Liver (tissue), 9 donors: ENCODE results near the gene KCNJ11. TPM values are rescaled to one million over a fixed set of nuclear protein-coding genes. Genes with fewer than 3 reads are reported as not detected.

Experiments used
- DNase-seq: peaks from one replicate; pipeline ENCODE4 v3.0.0-alpha.2; 2017; ENCODE audit warnings: low spot score
- H3K27ac ChIP-seq, 2 donors: one replicate each; pipeline ENCODE4 v1.7.0; 2013; ENCODE audit warnings: inconsistent platforms in 2 of 2, low read length in 2 of 2, control low read depth in 1 of 2, low read depth in 1 of 2, mild to moderate bottlenecking in 1 of 2
- H3K27me3 ChIP-seq, 4 donors: one replicate each; pipeline versions ENCODE4 v1.6.1 to v1.7.0; 2013; ENCODE audit warnings: low read length in 3 of 4, inconsistent platforms in 1 of 4, mild to moderate bottlenecking in 1 of 4, moderate library complexity in 1 of 4; ENCODE audit not compliant: control insufficient read depth in 4 of 4, insufficient read depth in 4 of 4
- H3K36me3 ChIP-seq, 4 donors: one replicate each; pipeline versions ENCODE4 v1.6.1 to v1.7.0; 2013; ENCODE audit warnings: low read length in 3 of 4, mild to moderate bottlenecking in 3 of 4, low read depth in 1 of 4, moderate library complexity in 1 of 4; ENCODE audit not compliant: control insufficient read depth in 4 of 4, insufficient read depth in 3 of 4
- H3K4me1 ChIP-seq, 4 donors: one replicate each; pipeline versions ENCODE4 v1.6.1 to v1.7.0; 2013; ENCODE audit warnings: low read length in 3 of 4, mild to moderate bottlenecking in 3 of 4, moderate library complexity in 1 of 4; ENCODE audit not compliant: control insufficient read depth in 4 of 4, insufficient read depth in 4 of 4
- H3K4me3 ChIP-seq, 3 donors: one replicate each; pipeline versions ENCODE4 v1.6.1 to v1.7.0; 2013; ENCODE audit warnings: low read length in 3 of 3, control low read depth in 1 of 3, low read depth in 1 of 3, mild to moderate bottlenecking in 1 of 3
- H3K9ac ChIP-seq, 2 donors: one replicate each; pipeline ENCODE4 v1.7.0; 2013; ENCODE audit warnings: low read length in 2 of 2, mild to moderate bottlenecking in 2 of 2, moderate library complexity in 2 of 2, control low read depth in 1 of 2, low read depth in 1 of 2
- H3K9me3 ChIP-seq, 4 donors: one replicate each; pipeline versions ENCODE4 v1.6.1 to v1.7.0; 2013; ENCODE audit warnings: low read length in 3 of 4; ENCODE audit not compliant: control insufficient read depth in 4 of 4
- EGR1 ChIP-seq, 2 donors: IDR thresholded peaks; 2 replicates each; pipeline ENCODE4 v1.6.1; 2016 to 2018; ENCODE audit warnings: antibody characterized with exemption in 2 of 2, low read depth in 2 of 2
- FOXA1 ChIP-seq: IDR thresholded peaks from 2 replicates; pipeline ENCODE4 v1.6.1; 2016; ENCODE audit warnings: antibody characterized with exemption
- FOXA2 ChIP-seq: IDR thresholded peaks from 2 replicates; pipeline ENCODE4 v1.6.1; 2016; ENCODE audit warnings: antibody characterized with exemption
- GABPA ChIP-seq, 2 donors: IDR thresholded peaks in 1 of 2; conservative IDR thresholded peaks in 1 of 2; 2 replicates each; pipeline ENCODE4 v1.6.1; 2016; ENCODE audit warnings: antibody characterized with exemption in 2 of 2, mild to moderate bottlenecking in 1 of 2, moderate library complexity in 1 of 2
- HNF4A ChIP-seq, 2 donors: conservative IDR thresholded peaks; 2 replicates each; pipeline ENCODE4 v1.6.1; 2016; ENCODE audit warnings: antibody characterized with exemption in 2 of 2, mild to moderate bottlenecking in 2 of 2
- HNF4G ChIP-seq: IDR thresholded peaks from 2 replicates; pipeline ENCODE4 v1.6.1; 2016; ENCODE audit warnings: antibody characterized with exemption
- JUND ChIP-seq, 2 donors: IDR thresholded peaks; 2 replicates each; pipeline ENCODE4 v1.6.1; 2016; ENCODE audit warnings: antibody characterized with exemption in 2 of 2
- NR2F2 ChIP-seq: IDR thresholded peaks from 2 replicates; pipeline ENCODE4 v1.6.1; 2016; ENCODE audit warnings: antibody characterized with exemption
- RAD21 ChIP-seq, 2 donors: IDR thresholded peaks; 2 replicates each; pipeline ENCODE4 v1.6.1; 2016; ENCODE audit warnings: antibody characterized with exemption in 2 of 2, mild to moderate bottlenecking in 2 of 2
- RXRA ChIP-seq, 2 donors: IDR thresholded peaks; 2 replicates each; pipeline ENCODE4 v1.6.1; 2017 to 2018; ENCODE audit warnings: antibody characterized with exemption in 2 of 2, mild to moderate bottlenecking in 1 of 2
- TAF1 ChIP-seq: conservative IDR thresholded peaks from 2 replicates; pipeline ENCODE4 v1.6.1; 2016; ENCODE audit warnings: antibody characterized with exemption, mild to moderate bottlenecking
- YY1 ChIP-seq: IDR thresholded peaks from 2 replicates; pipeline ENCODE4 v1.6.1; 2016; ENCODE audit warnings: antibody characterized with exemption, mild to moderate bottlenecking
- WGBS: extraction: QIAGEN DNeasy Blood & Tissue Kit; methylation state at CpG from one replicate; pipeline ENCODE4 v1.1.7; 2013; 5-methylcytosine and 5-hydroxymethylcytosine counted together
- polyA plus RNA-seq, 2 donors: library from polyadenylated mRNA; stranded (reverse) in 1 of 2; unstranded in 1 of 2; fragments of 200-250 nt in 1 of 2; fragments of >200 nt in 1 of 2; fragmentation: Nextera tagmentation in 1 of 2; extraction: Ambion mirVana in 1 of 2; gene quantifications; one replicate each; pipeline versions ENCODE4 v1.2.1 to v1.2.3, GENCODE V29; 2013 to 2015
- total RNA-seq, 2 donors: library from RNA; depleted of rRNA; stranded (reverse); fragments of >200 nt; gene quantifications; one replicate each; pipeline ENCODE4 v1.2.3, GENCODE V29; 2014
- TF ChIP-seq, protein P1 (sequence below): fragments of 150-350 bp; IDR thresholded peaks from 2 replicates; pipeline ENCODE4 v1.5.1; 2017; ENCODE audit warnings: improper control_type of control experiment, low read depth, low read length; ENCODE audit not compliant: missing input control
- TF ChIP-seq, protein P2 (sequence below): IDR thresholded peaks from 2 replicates; pipeline ENCODE4 v1.6.1; 2016; ENCODE audit warnings: antibody characterized with exemption
- TF ChIP-seq, protein P3 (sequence below): IDR thresholded peaks from 2 replicates; pipeline ENCODE4 v1.6.1; 2016; ENCODE audit warnings: antibody characterized with exemption
- TF ChIP-seq, protein P4 (sequence below): IDR thresholded peaks from 2 replicates; pipeline ENCODE4 v1.6.1; 2016; ENCODE audit warnings: antibody characterized with exemption
- TF ChIP-seq, protein P5 (sequence below): IDR thresholded peaks from 2 replicates; pipeline ENCODE4 v1.6.1; 2016; ENCODE audit warnings: antibody characterized with exemption, mild to moderate bottlenecking
- donor health status: healthy.
- donor health status: healthy.
- donor health status: healthy.
- donor health status: healthy.
- donor health status: healthy.

KCNJ11 gene
- total and polyA plus RNA-seq, 4 donors = 0.28 to 1.1 (median 0.75) TPM; not detected in 1

DNA sequence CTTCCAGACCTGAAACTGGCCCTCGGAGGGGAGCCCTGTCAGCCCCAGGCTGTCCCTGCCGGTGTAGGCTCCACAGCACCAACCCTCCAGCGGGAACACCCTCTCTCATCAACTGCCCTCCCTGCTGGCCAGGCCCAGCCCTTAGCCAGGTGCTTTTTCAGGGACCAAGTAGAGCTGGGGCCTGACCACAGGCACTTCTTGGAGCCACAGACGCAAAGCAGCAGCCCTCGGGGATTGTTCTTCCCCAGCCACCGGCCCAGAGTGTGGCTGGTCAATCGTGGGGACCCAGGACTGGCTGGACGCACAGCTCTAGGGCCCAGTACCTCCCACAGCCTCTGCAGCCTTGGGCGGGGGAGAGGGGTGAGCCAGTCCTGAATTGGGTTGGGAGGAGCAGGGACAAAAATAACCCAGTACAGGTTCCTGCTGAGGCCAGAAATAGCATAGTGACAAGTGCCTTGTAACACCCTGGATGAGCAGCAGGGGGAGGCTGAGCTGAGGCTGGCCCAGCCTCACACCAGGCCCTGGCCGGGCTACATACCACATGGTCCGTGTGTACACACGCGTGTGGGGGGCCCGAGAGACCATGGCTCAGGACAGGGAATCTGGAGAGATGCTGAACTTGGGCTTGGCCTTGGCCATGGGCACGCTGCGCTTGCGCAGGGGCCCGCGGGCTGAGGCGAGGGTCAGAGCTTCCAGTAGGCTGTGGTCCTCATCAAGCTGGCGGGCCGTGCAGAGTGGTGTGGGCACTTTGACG is 2.0 kb downstream of the KCNJ11 start:
- no peaks in the 10 kb centered on the region for H3K27me3 ChIP-seq
- no peaks in the 10 kb centered on the region for H3K9me3 ChIP-seq
- no peak overlapping the region for H3K27ac ChIP-seq
- no peak for DNase-seq
- TF ChIP-seq GABPA (IDR thresholded peaks at IDR 0.05 in 1 of 2, conservative IDR thresholded peaks at IDR 0.05 in 1 of 2) (no peak), FOXA1 (no peak), RAD21 (IDR thresholded peaks at IDR 0.05) (peak; percentile 74 to 89), EGR1 (IDR thresholded peaks at IDR 0.05; ENCODE audit: low read depth in 2 of 2) (no peak)
- TF ChIP-seq, protein P1, sequence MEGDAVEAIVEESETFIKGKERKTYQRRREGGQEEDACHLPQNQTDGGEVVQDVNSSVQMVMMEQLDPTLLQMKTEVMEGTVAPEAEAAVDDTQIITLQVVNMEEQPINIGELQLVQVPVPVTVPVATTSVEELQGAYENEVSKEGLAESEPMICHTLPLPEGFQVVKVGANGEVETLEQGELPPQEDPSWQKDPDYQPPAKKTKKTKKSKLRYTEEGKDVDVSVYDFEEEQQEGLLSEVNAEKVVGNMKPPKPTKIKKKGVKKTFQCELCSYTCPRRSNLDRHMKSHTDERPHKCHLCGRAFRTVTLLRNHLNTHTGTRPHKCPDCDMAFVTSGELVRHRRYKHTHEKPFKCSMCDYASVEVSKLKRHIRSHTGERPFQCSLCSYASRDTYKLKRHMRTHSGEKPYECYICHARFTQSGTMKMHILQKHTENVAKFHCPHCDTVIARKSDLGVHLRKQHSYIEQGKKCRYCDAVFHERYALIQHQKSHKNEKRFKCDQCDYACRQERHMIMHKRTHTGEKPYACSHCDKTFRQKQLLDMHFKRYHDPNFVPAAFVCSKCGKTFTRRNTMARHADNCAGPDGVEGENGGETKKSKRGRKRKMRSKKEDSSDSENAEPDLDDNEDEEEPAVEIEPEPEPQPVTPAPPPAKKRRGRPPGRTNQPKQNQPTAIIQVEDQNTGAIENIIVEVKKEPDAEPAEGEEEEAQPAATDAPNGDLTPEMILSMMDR = peak; percentile 68
- TF ChIP-seq, protein P2, sequence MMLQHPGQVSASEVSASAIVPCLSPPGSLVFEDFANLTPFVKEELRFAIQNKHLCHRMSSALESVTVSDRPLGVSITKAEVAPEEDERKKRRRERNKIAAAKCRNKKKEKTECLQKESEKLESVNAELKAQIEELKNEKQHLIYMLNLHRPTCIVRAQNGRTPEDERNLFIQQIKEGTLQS = no peak
- TF ChIP-seq, protein P3, sequence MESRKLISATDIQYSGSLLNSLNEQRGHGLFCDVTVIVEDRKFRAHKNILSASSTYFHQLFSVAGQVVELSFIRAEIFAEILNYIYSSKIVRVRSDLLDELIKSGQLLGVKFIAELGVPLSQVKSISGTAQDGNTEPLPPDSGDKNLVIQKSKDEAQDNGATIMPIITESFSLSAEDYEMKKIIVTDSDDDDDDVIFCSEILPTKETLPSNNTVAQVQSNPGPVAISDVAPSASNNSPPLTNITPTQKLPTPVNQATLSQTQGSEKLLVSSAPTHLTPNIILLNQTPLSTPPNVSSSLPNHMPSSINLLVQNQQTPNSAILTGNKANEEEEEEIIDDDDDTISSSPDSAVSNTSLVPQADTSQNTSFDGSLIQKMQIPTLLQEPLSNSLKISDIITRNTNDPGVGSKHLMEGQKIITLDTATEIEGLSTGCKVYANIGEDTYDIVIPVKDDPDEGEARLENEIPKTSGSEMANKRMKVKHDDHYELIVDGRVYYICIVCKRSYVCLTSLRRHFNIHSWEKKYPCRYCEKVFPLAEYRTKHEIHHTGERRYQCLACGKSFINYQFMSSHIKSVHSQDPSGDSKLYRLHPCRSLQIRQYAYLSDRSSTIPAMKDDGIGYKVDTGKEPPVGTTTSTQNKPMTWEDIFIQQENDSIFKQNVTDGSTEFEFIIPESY = no peak
- H3K9ac ChIP-seq = no peak overlapping the region
- no peaks in the 10 kb centered on the region for H3K36me3 ChIP-seq
- 73% methylated on average over 23 of the region's 23 CpGs for WGBS
- H3K4me3 ChIP-seq = no peak overlapping the region
- peaks cover 0 to 3% (median 1%) of the 10 kb centered on the region in 4 donors for H3K4me1 ChIP-seq

DNA sequence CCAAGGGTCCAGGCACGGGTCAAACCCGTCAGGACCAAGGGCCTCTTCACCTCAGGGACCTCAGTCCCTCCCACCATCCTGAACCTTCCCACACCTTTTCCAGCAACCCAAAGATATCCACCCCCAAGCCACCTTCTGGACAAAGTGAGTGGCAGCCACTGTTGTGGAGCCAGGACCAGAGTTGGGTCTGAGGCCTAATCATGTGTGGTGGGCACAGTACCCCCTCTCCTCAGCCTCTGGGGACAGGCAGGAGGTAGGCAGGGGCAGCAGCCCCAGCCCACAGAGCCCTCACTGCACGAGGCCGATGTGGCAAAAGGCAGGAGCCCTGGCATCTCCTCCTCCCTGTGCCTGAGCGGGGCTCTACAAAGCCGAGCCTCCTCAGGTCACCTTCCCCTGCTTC is 2.5 kb downstream of the KCNJ11 start:
- Histone ChIP-seq H3K9me3 (no peaks in the 10 kb centered on the region), H3K27ac (no peak overlapping the region), H3K36me3 (no peaks in the 10 kb centered on the region), H3K4me1 (peaks cover 0 to 3% (median 1%) of the 10 kb centered on the region in 4 donors), H3K27me3 (no peaks in the 10 kb centered on the region), H3K9ac (no peak overlapping the region), H3K4me3 (no peak overlapping the region)
- WGBS = 88% methylated on average over 6 of the region's 6 CpGs
- DNase-seq = no peak
- TF ChIP-seq EGR1 (IDR thresholded peaks at IDR 0.05; ENCODE audit: low read depth in 2 of 2) (no peak), HNF4A (conservative IDR thresholded peaks at IDR 0.05) (no peak), JUND (IDR thresholded peaks at IDR 0.05) (no peak), RAD21 (IDR thresholded peaks at IDR 0.05) (no peak), HNF4G (no peak), FOXA1 (no peak), RXRA (IDR thresholded peaks at IDR 0.05) (no peak), NR2F2 (no peak), YY1 (no peak), FOXA2 (no peak), TAF1 (no peak), GABPA (IDR thresholded peaks at IDR 0.05 in 1 of 2, conservative IDR thresholded peaks at IDR 0.05 in 1 of 2) (no peak)
- TF ChIP-seq, protein P3 = no peak
- TF ChIP-seq, protein P1 = no peak
- TF ChIP-seq, protein P4, sequence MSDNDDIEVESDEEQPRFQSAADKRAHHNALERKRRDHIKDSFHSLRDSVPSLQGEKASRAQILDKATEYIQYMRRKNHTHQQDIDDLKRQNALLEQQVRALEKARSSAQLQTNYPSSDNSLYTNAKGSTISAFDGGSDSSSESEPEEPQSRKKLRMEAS = no peak
- TF ChIP-seq, protein P5, sequence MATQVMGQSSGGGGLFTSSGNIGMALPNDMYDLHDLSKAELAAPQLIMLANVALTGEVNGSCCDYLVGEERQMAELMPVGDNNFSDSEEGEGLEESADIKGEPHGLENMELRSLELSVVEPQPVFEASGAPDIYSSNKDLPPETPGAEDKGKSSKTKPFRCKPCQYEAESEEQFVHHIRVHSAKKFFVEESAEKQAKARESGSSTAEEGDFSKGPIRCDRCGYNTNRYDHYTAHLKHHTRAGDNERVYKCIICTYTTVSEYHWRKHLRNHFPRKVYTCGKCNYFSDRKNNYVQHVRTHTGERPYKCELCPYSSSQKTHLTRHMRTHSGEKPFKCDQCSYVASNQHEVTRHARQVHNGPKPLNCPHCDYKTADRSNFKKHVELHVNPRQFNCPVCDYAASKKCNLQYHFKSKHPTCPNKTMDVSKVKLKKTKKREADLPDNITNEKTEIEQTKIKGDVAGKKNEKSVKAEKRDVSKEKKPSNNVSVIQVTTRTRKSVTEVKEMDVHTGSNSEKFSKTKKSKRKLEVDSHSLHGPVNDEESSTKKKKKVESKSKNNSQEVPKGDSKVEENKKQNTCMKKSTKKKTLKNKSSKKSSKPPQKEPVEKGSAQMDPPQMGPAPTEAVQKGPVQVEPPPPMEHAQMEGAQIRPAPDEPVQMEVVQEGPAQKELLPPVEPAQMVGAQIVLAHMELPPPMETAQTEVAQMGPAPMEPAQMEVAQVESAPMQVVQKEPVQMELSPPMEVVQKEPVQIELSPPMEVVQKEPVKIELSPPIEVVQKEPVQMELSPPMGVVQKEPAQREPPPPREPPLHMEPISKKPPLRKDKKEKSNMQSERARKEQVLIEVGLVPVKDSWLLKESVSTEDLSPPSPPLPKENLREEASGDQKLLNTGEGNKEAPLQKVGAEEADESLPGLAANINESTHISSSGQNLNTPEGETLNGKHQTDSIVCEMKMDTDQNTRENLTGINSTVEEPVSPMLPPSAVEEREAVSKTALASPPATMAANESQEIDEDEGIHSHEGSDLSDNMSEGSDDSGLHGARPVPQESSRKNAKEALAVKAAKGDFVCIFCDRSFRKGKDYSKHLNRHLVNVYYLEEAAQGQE = no peak
- TF ChIP-seq, protein P2 = no peak
